ENCODE data around the gene KCTD19. TPM values are rescaled to one million over a fixed set of nuclear protein-coding genes. Genes with fewer than 3 reads are reported as not detected.
A peak's percentile ranks its signal among the peaks of the same experiment; 100 is the strongest.

KCTD19 gene
- polyA plus RNA-seq, 1 experiment, result 0.06 TPM

- Histone ChIP-seq H3K36me3 (ENCODE audit: control insufficient read depth, insufficient read depth, low read length) (no peaks in the 10 kb centered on the region), H3K4me3 (ENCODE audit: low read depth, low read length) (no peak overlapping the region), H3K27me3 (ENCODE audit: control insufficient read depth, insufficient read depth, low read length) (no peaks in the 10 kb centered on the region)
- DNase-seq (ENCODE audit: low read depth), result no peak
- peak; percentile 31 for TF ChIP-seq CTCF (IDR thresholded peaks at IDR 0.05; ENCODE audit: insufficient read depth, low read depth, low read length)
- POLR2A ChIA-PET, result no interaction called here
- CTCF ChIA-PET, result interaction anchor here (0.6 to 2.5 kb wide), 19 partner anchors 8 to 262 kb away, joined by 3 to 56 read pairs (median 4); partner anchors contain the start of genes KCTD19, LRRC36 and SLC9A5
These were observed 12.9 kb upstream of the KCTD19 start for GRCh38 chr16:67339453-67339852.

GRCh38 chr16:67336648-67337047 lies 10.1 kb upstream of the KCTD19 start:
- DNase-seq (ENCODE audit: low read depth), result no peak
- Histone ChIP-seq H3K27me3 (ENCODE audit: control insufficient read depth, insufficient read depth, low read length) (no peaks in the 10 kb centered on the region), H3K4me3 (ENCODE audit: low read depth, low read length) (no peak overlapping the region), H3K36me3 (ENCODE audit: control insufficient read depth, insufficient read depth, low read length) (no peaks in the 10 kb centered on the region)
- ChIA-PET CTCF (no interaction called here), POLR2A (no interaction called here)
- no peak for TF ChIP-seq CTCF (IDR thresholded peaks at IDR 0.05; ENCODE audit: insufficient read depth, low read depth, low read length)

GRCh38 chr16:67336116-67336515 lies 9.6 kb upstream of the KCTD19 start:
- Histone ChIP-seq H3K4me3 (ENCODE audit: low read depth, low read length) (no peak overlapping the region), H3K27me3 (ENCODE audit: control insufficient read depth, insufficient read depth, low read length) (no peaks in the 10 kb centered on the region), H3K36me3 (ENCODE audit: control insufficient read depth, insufficient read depth, low read length) (no peaks in the 10 kb centered on the region)
- POLR2A ChIA-PET, result no interaction called here
- no peak for DNase-seq (ENCODE audit: low read depth)
- TF ChIP-seq CTCF (IDR thresholded peaks at IDR 0.05; ENCODE audit: insufficient read depth, low read depth, low read length), result no peak
- CTCF ChIA-PET, result no interaction called here

- no peak for DNase-seq (ENCODE audit: low read depth)
- no peaks in the 10 kb centered on the region for H3K36me3 ChIP-seq (ENCODE audit: control insufficient read depth, insufficient read depth, low read length)
- POLR2A ChIA-PET, result no interaction called here
- no peak for TF ChIP-seq CTCF (IDR thresholded peaks at IDR 0.05; ENCODE audit: insufficient read depth, low read depth, low read length)
- H3K4me3 ChIP-seq (ENCODE audit: low read depth, low read length), result no peak overlapping the region
- no peaks in the 10 kb centered on the region for H3K27me3 ChIP-seq (ENCODE audit: control insufficient read depth, insufficient read depth, low read length)
- CTCF ChIA-PET, result interaction anchor here (0.7 kb wide), 1 partner anchor 73 kb away, joined by 3 read pairs; no protein-coding TSS in a partner anchor
These were observed 6.8 kb upstream of the KCTD19 start for GRCh38 chr16:67333315-67333714.

GRCh38 chr16:67329901-67330300 lies 3.4 kb upstream of the KCTD19 start:
- Histone ChIP-seq H3K36me3 (ENCODE audit: control insufficient read depth, insufficient read depth, low read length) (no peaks in the 10 kb centered on the region), H3K27me3 (ENCODE audit: control insufficient read depth, insufficient read depth, low read length) (peaks cover 6% of the 10 kb centered on the region), H3K4me3 (ENCODE audit: low read depth, low read length) (no peak overlapping the region)
- no peak for TF ChIP-seq CTCF (IDR thresholded peaks at IDR 0.05; ENCODE audit: insufficient read depth, low read depth, low read length)
- ChIA-PET CTCF (interaction anchor here (0.9 to 1.8 kb wide), 2 partner anchors 9 to 50 kb away, joined by 4 read pairs; partner anchors contain the start of gene PLEKHG4), POLR2A (no interaction called here)
- no peak for DNase-seq (ENCODE audit: low read depth)
